Skin epidermis (tissue), 12 donors: ENCODE measurements around the gene GATD1.
A peak's percentile ranks its signal among the peaks of the same experiment; 100 is the strongest.

Experiments used
- H3K27ac ChIP-seq, 21 experiments: fragments of 200-600 bp; sonication (generic) in 11 of 21; one replicate each; pipeline ENCODE4 v1.5.0; 2020; ENCODE audit warnings: mild to moderate bottlenecking in 3 of 21, inconsistent platforms in 2 of 21, moderate library complexity in 2 of 21
- H3K4me3 ChIP-seq, 7 experiments: fragments of 200-600 bp; sonication (generic) in 2 of 7; one replicate each; pipeline ENCODE4 v1.5.0; 2020; ENCODE audit warnings: inconsistent platforms in 2 of 7, mild to moderate bottlenecking in 2 of 7, moderate library complexity in 1 of 7

The GATD1 gene

GRCh38 chr11:786235-787083, 9.2 kb upstream of the GATD1 start:
- no peak overlapping the region for H3K27ac ChIP-seq
- H3K4me3 ChIP-seq: no peak overlapping the region

- H3K4me3 ChIP-seq: no peak overlapping the region
- peak overlapping the region in 6 of 21 experiments; percentile 5 to 60 (median 30) for H3K27ac ChIP-seq
Observed at GRCh38 chr11:783581-784015, 6.3 kb upstream of the GATD1 start.

- H3K27ac ChIP-seq: peak overlapping the region in 2 of 21 experiments; percentile 54 to 60
- no peak overlapping the region for H3K4me3 ChIP-seq
Observed at GRCh38 chr11:782264-783174, 5.2 kb upstream of the GATD1 start.

- no peak overlapping the region for H3K4me3 ChIP-seq
- no peak overlapping the region for H3K27ac ChIP-seq
Observed at GRCh38 chr11:779955-780532, 2.8 kb upstream of the GATD1 start.

- Histone ChIP-seq H3K4me3 (no peak overlapping the region), H3K27ac (peak overlapping the region in 1 of 21 experiments; percentile 6)
Observed at GRCh38 chr11:778976-779954, 2.0 kb upstream of the GATD1 start.

- Histone ChIP-seq H3K27ac (peak overlapping the region; percentile 74 to 97 (median 93)), H3K4me3 (peak overlapping the region; percentile 57 to 91 (median 88))
Observed at GRCh38 chr11:776561-777287, 563 bp downstream of the GATD1 start.

GRCh38 chr11:776263-776560, 1.1 kb downstream of the GATD1 start:
- Histone ChIP-seq H3K4me3 (peak overlapping the region; percentile 57 to 91 (median 88)), H3K27ac (peak overlapping the region in 18 of 21 experiments; percentile 78 to 97 (median 94))

GRCh38 chr11:774873-775592, 2.3 kb downstream of the GATD1 start:
- peak overlapping the region in 2 of 21 experiments; percentile 24 to 58 for H3K27ac ChIP-seq
- no peak overlapping the region for H3K4me3 ChIP-seq

- no peak overlapping the region for H3K27ac ChIP-seq
- H3K4me3 ChIP-seq: no peak overlapping the region
Observed at GRCh38 chr11:773830-774229, 3.5 kb downstream of the GATD1 start.

GRCh38 chr11:773425-773824, 3.9 kb downstream of the GATD1 start:
- H3K4me3 ChIP-seq: no peak overlapping the region

GRCh38 chr11:772429-773390, 4.6 kb downstream of the GATD1 start:
- no peak overlapping the region for H3K27ac ChIP-seq
- no peak overlapping the region for H3K4me3 ChIP-seq

More at GRCh38 chr11:773425-773824, 3.9 kb downstream of the GATD1 start:
- H3K27ac ChIP-seq: no peak overlapping the region

GRCh38 chr11:771617-772204, 5.6 kb downstream of the GATD1 start:
- Histone ChIP-seq H3K27ac (no peak overlapping the region), H3K4me3 (no peak overlapping the region)

- Histone ChIP-seq H3K4me3 (no peak overlapping the region), H3K27ac (no peak overlapping the region)
Observed at GRCh38 chr11:770642-771616, 6.4 kb downstream of the GATD1 start.

GRCh38 chr11:769887-770641, 7.2 kb downstream of the GATD1 start:
- Histone ChIP-seq H3K4me3 (no peak overlapping the region), H3K27ac (no peak overlapping the region)
